ENCODE measurements around the gene KCNC4. TPM values are rescaled to one million over a fixed set of nuclear protein-coding genes. Genes with fewer than 3 reads are reported as not detected.

KCNC4 gene
- total and polyA plus RNA-seq, 2 of the 13 experiments (the other 11 are each of a cell fraction or from before 2014, with no cell fraction given): 0.24 to 0.66 TPM

DNA sequence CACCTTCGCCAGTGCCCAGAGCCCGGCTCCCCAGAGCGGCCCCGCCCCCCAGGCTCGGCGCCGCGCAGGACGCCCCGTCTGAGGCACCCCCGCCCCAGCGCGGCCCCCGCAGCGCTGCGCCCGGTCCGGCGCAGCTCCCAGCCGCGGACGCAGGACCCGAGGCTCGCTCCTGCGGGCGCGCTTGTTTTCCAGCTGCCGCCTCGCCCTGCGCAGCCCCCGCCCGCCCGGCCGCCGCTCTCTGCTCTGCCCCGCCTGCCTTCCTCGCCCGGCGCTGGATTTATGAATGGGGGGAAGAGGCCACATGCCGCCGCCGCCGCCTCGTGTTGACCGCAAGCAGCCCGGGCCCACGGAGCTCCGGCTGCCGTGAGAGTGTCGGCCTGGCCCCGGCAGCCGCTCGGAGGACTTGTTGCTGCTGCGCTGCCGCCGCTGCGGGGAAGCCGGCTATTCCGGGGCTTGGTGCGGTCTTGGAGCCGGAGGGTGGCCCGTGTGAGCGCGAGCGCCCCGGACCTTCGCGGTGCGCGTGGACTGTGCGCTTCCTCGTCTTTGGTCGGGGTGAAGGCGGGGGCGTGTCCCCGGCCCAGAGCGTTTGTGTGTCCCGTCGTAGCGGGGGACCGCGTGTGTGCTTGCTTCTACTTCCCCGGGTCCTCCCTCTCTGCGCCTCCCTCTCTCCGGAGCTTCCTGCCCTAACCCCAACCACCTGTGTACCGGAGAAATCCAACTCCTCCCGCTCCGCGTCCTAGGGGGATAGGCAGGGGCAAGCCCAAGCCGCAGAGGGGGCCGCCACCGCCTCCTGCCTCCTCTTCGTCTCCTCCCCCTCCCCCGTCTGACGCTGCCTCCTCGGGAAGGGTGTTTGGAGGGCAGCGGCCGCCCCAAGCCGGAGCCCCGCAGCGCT lies 736 bp downstream of the KCNC4 start:
- 43% methylated on average over 16 of the region's 101 CpGs for WGBS (ENCODE audit: low lambda C conversion rate)
- no peaks in the 10 kb centered on the region for H4K20me1 ChIP-seq (ENCODE audit: insufficient read depth, low read length)
- BruUV-seq (replicated peaks): no TSS peak
- no peaks in the 10 kb centered on the region for H3K9me3 ChIP-seq (ENCODE audit: low read length)
- peaks cover 10% of the 10 kb centered on the region for H3K4me1 ChIP-seq (ENCODE audit: insufficient read depth, low read length)
- in situ Hi-C loops (cut with HindIII; ENCODE audit: extremely low pct_ligation_motif_present, low pct_unique_long_range_greater_than_20kb): no loop called here
- no peak overlapping the region for H3K27ac ChIP-seq (ENCODE audit: extremely low read length, insufficient read depth, low read length)
- ChIA-PET POLR2A (interaction anchor here (1.5 kb wide), 1 partner anchor 128 kb away, joined by 9 read pairs; the partner anchor contains the start of gene RBM15), CTCF (ENCODE audit: low intra/inter-chr PET ratio, low total read pairs) (no interaction called here)
- H2AFZ ChIP-seq (ENCODE audit: low read length): no peak overlapping the region
- H3K9ac ChIP-seq (ENCODE audit: insufficient read depth, low read depth, low read length): no peak overlapping the region
- H3K36me3 ChIP-seq (replicated peaks in 1 of 2; ENCODE audit: control insufficient read depth in 1 of 2, insufficient read depth in 2 of 2, low read length in 2 of 2): no peaks in the 10 kb centered on the region
- peaks cover 6 to 58% of the 10 kb centered on the region in 2 experiments; a peak in 3 of 5 replicates for H3K27me3 ChIP-seq (ENCODE audit: control insufficient read depth in 1 of 2, insufficient read depth in 2 of 2, low read length in 2 of 2)
- H3K4me3 ChIP-seq (replicated peaks in 1 of 3; ENCODE audit: insufficient read depth in 1 of 3, low read depth in 2 of 3, low read length in 3 of 3): peak overlapping the region; percentile 47 to 74 (median 57); a peak in 5 of 6 replicates
- DNase-seq (ENCODE audit: low spot score): no peak
- peak overlapping the region; percentile 84 for H3K4me2 ChIP-seq (ENCODE audit: low read depth, low read length)
- no peak for FAIRE-seq
- ATAC-seq: peak; percentile 38
- no peaks in the 10 kb centered on the region for H3K79me2 ChIP-seq (ENCODE audit: insufficient read depth, low read length)
- intact Hi-C loops (cut with micrococcal nuclease; ENCODE audit: unreplicated experiment): loop anchor here (1.0 kb wide), 1 partner anchor 18 kb away; no protein-coding TSS in a partner anchor
- TF ChIP-seq KDM5B (CRISPR knock-in tag; IDR thresholded peaks at IDR 0.05; ENCODE audit: borderline replicate concordance) (peak; percentile 38; the same call in 1 of the 2 replicates), TEAD2 (CRISPR knock-in tag; IDR thresholded peaks at IDR 0.05) (no peak), ZNF547 (CRISPR knock-in tag; IDR thresholded peaks at IDR 0.05) (0 out of 2 replicates have a peak, but pooled peaks have one; percentile 34), ZNF776 (CRISPR knock-in tag; IDR thresholded peaks at IDR 0.05) (no peak), HOXA5 (CRISPR knock-in tag; IDR thresholded peaks at IDR 0.05) (no peak), SSRP1 (CRISPR knock-in tag; IDR thresholded peaks at IDR 0.05) (no peak), FOXC1 (CRISPR knock-in tag; IDR thresholded peaks at IDR 0.05; ENCODE audit: borderline replicate concordance) (0 out of 2 replicates have a peak, but pooled peaks have one; percentile 52), GABPB1 (CRISPR knock-in tag; IDR thresholded peaks at IDR 0.05) (peak; percentile 64; the same call in 1 of the 2 replicates), KAT2B (IDR thresholded peaks at IDR 0.05; ENCODE audit: borderline replicate concordance, low read depth, low read length) (no peak)
- TF ChIP-seq, protein P1, sequence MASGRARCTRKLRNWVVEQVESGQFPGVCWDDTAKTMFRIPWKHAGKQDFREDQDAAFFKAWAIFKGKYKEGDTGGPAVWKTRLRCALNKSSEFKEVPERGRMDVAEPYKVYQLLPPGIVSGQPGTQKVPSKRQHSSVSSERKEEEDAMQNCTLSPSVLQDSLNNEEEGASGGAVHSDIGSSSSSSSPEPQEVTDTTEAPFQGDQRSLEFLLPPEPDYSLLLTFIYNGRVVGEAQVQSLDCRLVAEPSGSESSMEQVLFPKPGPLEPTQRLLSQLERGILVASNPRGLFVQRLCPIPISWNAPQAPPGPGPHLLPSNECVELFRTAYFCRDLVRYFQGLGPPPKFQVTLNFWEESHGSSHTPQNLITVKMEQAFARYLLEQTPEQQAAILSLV (CRISPR knock-in tag; IDR thresholded peaks at IDR 0.05; ENCODE audit: borderline replicate concordance): no peak
- TF ChIP-seq, protein P2, sequence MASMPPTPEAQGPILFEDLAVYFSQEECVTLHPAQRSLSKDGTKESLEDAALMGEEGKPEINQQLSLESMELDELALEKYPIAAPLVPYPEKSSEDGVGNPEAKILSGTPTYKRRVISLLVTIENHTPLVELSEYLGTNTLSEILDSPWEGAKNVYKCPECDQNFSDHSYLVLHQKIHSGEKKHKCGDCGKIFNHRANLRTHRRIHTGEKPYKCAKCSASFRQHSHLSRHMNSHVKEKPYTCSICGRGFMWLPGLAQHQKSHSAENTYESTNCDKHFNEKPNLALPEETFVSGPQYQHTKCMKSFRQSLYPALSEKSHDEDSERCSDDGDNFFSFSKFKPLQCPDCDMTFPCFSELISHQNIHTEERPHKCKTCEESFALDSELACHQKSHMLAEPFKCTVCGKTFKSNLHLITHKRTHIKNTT (CRISPR knock-in tag; IDR thresholded peaks at IDR 0.05): no peak
- TF ChIP-seq, protein P3, sequence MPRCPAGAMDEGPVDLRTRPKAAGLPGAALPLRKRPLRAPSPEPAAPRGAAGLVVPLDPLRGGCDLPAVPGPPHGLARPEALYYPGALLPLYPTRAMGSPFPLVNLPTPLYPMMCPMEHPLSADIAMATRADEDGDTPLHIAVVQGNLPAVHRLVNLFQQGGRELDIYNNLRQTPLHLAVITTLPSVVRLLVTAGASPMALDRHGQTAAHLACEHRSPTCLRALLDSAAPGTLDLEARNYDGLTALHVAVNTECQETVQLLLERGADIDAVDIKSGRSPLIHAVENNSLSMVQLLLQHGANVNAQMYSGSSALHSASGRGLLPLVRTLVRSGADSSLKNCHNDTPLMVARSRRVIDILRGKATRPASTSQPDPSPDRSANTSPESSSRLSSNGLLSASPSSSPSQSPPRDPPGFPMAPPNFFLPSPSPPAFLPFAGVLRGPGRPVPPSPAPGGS (CRISPR knock-in tag; IDR thresholded peaks at IDR 0.05): no peak
- TF ChIP-seq, protein P4, sequence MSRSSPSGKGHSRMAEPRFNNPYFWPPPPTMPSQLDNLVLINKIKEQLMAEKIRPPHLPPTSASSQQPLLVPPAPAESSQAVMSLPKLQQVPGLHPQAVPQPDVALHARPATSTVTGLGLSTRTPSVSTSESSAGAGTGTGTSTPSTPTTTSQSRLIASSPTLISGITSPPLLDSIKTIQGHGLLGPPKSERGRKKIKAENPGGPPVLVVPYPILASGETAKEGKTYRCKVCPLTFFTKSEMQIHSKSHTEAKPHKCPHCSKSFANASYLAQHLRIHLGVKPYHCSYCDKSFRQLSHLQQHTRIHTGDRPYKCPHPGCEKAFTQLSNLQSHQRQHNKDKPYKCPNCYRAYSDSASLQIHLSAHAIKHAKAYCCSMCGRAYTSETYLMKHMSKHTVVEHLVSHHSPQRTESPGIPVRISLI (CRISPR knock-in tag; IDR thresholded peaks at IDR 0.05; ENCODE audit: borderline replicate concordance): no peak
- TF ChIP-seq, protein P5, sequence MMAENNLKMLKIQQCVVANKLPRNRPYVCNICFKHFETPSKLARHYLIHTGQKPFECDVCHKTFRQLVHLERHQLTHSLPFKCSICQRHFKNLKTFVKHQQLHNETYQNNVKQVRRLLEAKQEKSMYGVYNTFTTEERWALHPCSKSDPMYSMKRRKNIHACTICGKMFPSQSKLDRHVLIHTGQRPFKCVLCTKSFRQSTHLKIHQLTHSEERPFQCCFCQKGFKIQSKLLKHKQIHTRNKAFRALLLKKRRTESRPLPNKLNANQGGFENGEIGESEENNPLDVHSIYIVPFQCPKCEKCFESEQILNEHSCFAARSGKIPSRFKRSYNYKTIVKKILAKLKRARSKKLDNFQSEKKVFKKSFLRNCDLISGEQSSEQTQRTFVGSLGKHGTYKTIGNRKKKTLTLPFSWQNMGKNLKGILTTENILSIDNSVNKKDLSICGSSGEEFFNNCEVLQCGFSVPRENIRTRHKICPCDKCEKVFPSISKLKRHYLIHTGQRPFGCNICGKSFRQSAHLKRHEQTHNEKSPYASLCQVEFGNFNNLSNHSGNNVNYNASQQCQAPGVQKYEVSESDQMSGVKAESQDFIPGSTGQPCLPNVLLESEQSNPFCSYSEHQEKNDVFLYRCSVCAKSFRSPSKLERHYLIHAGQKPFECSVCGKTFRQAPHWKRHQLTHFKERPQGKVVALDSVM (CRISPR knock-in tag; IDR thresholded peaks at IDR 0.05): no peak
